ENCODE results near the gene F2R.

The F2R gene

DNA sequence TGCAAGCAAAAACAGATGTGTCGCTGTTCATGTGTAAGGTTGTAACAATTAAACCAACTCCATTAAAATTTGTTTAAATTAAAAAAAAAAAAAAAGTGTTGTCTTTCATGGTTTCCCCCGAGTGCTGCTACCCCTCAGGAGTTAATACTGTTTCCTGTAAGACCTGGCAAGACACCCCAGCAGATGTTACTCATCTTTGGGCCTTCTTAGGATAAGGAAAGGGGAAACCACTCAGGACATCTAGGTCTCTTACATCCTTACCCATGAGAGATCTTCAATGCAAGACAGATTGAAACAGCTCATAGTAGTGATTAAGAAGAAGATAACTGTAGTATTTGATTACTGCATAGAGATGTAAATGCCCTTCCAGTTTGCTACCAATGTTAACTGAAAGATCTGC is 33.5 kb upstream of the F2R start:
- Mint-ChIP-seq H3K9me3 (no peaks in the 10 kb centered on the region), H3K27ac (ENCODE audit: low read depth) (peak overlapping the region; percentile 71), H3K27me3 (no peaks in the 10 kb centered on the region), H3K4me1 (peaks cover 17% of the 10 kb centered on the region), H3K4me3 (no peak overlapping the region), H3K36me3 (ENCODE audit: insufficient read depth) (peaks cover 60% of the 10 kb centered on the region)
- ATAC-seq (replicated peaks; ENCODE audit: extremely low read depth, poor library complexity, severe bottlenecking) (no peak), DNase-seq (ENCODE audit: low spot score in 2 of 2) (no peak)

DNA sequence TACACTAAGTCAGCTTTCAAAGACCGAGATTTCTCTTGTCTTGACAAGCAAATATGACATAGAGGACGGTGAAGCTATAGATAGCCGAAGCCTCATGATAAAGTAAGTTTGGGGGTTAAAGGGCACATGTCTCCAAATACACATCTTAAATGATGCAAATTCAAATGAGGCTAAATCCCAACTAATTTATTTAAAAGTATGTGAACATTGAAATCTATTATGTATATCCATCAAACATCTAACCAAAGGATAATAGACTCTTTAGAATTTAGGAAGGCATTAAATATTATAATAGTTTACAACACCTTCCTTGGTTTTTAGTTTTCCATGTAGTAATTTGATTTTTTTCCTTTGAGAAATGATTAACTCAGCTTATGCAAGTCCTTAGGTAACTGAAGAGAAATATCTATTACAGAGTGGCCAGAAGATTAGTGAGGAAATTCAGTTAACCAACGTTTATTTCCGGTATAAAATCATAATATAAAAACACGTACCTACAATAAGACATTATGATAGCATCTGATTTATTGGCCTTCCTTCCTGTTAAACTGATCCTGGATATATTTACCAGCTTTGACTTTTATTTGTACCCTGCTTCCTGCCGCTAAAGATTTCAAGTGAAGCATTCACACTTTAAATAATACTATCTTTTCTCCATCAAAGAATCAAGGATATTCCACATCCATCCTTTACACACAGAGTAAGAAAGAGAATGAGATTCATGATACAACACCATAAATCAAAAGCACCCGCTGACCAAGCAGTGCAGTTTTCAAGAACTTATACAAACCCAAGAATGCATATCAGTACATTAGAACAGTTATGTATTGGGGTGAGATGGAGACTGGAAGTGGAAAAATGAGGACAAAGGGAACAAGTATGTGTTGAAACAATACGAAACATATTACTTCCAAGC is 31.9 kb upstream of the F2R start:
- DNase-seq (ENCODE audit: low spot score in 2 of 2) (no peak), ATAC-seq (replicated peaks; ENCODE audit: extremely low read depth, poor library complexity, severe bottlenecking) (no peak)
- no peaks in the 10 kb centered on the region for H3K9me3 Mint-ChIP-seq
- H3K4me1 Mint-ChIP-seq: peaks cover 14% of the 10 kb centered on the region
- H3K27me3 Mint-ChIP-seq: no peaks in the 10 kb centered on the region
- no peak overlapping the region for H3K4me3 Mint-ChIP-seq
- peak overlapping the region; percentile 33 for H3K27ac Mint-ChIP-seq (ENCODE audit: low read depth)
- peaks cover 61% of the 10 kb centered on the region for H3K36me3 Mint-ChIP-seq (ENCODE audit: insufficient read depth)

DNA sequence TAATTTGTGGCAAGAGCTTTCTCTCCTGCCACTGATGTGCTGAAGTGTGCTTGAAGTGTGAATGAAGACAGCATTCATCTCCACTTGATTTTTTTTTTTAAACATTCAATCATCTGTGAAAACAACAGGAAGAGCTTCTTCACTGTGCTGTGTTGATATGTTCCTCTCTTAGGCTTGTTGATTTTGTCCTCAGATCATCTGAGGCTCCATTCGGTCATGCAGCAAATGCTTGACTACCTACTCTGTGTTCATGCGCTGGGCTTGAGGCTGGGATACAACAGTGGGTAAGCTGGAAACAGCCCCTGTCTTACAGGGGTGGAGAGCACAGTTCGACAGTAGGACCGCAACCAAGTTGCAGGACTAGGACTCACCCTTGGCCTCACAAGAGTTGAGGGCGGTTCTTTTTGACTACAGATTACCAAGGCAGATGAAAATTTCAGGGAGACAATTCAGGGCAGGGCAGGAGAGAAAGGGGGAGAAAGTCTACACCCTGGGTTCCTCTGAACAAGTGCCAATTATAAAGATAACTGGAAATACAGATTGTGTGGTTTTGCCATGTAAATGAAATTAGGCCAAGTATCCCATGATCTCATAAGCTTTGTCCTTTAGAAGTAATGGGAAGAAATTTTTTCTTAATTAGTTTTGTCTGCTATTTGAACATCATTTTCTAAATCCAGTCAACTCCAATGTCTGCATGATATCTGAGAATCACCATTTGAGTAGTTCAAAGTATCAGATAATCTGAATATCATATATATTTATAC is 31.0 kb upstream of the F2R start:
- H3K27me3 Mint-ChIP-seq: no peaks in the 10 kb centered on the region
- peaks cover 9% of the 10 kb centered on the region for H3K4me1 Mint-ChIP-seq
- H3K36me3 Mint-ChIP-seq (ENCODE audit: insufficient read depth): peaks cover 54% of the 10 kb centered on the region
- H3K4me3 Mint-ChIP-seq: no peak overlapping the region
- peak overlapping the region; percentile 33 for H3K27ac Mint-ChIP-seq (ENCODE audit: low read depth)
- DNase-seq (ENCODE audit: low spot score in 2 of 2) (no peak), ATAC-seq (replicated peaks; ENCODE audit: extremely low read depth, poor library complexity, severe bottlenecking) (no peak)
- H3K9me3 Mint-ChIP-seq: no peaks in the 10 kb centered on the region

DNA sequence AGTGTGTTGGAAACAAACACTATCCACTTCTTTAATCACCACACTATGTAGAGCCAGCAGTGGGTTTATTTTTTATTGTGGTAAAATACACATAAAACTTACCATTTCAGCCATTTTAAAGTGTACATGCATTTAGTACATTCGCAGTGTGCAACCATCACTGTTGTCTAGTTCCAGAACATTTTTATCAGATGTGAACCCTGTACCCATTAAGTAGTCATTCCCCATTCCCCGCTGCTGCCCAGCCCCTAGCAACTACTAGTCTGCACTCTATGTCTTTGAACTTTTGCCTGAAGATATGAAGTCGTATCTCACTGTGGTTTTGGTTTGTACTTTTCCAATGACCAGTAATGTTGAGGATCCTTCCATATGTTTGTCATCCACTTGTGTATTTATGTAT is 30.2 kb upstream of the F2R start:
- Mint-ChIP-seq H3K27me3 (no peaks in the 10 kb centered on the region), H3K27ac (ENCODE audit: low read depth) (no peak overlapping the region), H3K9me3 (no peaks in the 10 kb centered on the region), H3K36me3 (ENCODE audit: insufficient read depth) (peaks cover 52% of the 10 kb centered on the region), H3K4me1 (peaks cover 5% of the 10 kb centered on the region), H3K4me3 (no peak overlapping the region)
- no peak for ATAC-seq (replicated peaks; ENCODE audit: extremely low read depth, poor library complexity, severe bottlenecking)
- no peak for DNase-seq (ENCODE audit: low spot score in 2 of 2)

DNA sequence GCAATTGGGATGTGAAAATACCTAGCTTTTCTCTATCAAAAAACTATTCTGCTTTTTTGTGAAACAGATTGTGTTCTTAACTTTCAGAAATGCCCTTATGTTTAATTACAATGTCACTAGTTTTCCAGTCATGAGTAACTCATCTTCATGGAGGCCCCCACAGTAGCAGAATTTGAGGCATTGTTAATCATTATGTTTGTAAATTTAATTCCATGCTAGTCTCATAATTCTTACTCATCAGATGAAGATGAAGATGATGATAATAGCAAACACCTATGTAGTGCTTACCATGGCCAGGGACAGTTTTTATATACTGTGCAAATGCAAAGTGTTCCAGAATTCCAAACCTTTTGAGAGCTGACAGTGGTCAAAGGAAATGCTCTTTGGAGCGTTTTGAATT is 27.7 kb upstream of the F2R start:
- no peak for ATAC-seq (replicated peaks; ENCODE audit: extremely low read depth, poor library complexity, severe bottlenecking)
- Mint-ChIP-seq H3K4me1 (peaks cover 14% of the 10 kb centered on the region), H3K9me3 (no peaks in the 10 kb centered on the region), H3K4me3 (no peak overlapping the region), H3K36me3 (ENCODE audit: insufficient read depth) (peaks cover 55% of the 10 kb centered on the region), H3K27ac (ENCODE audit: low read depth) (no peak overlapping the region), H3K27me3 (no peaks in the 10 kb centered on the region)
- DNase-seq (ENCODE audit: low spot score in 2 of 2): no peak

DNA sequence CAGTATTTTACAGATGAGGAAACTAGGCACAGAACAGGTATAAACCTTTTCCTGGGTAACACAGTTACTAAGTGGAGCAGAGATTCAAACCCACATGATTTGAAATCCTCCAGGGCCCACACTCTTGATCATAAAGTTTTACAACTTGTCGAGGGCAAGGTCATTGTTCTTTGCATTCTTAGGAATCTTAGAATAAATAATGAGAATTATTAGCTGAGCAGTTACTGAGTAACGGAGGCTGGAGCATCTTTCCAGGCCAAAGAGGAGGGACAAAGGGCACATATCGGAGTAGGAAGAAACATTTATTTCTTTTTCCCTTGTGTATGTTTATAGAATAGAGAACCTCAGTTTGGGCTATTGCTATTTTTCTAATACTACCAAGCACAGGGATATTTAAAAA is 27.1 kb upstream of the F2R start:
- no peak for ATAC-seq (replicated peaks; ENCODE audit: extremely low read depth, poor library complexity, severe bottlenecking)
- Mint-ChIP-seq H3K27ac (ENCODE audit: low read depth) (no peak overlapping the region), H3K36me3 (ENCODE audit: insufficient read depth) (peaks cover 55% of the 10 kb centered on the region), H3K9me3 (no peaks in the 10 kb centered on the region), H3K27me3 (no peaks in the 10 kb centered on the region), H3K4me1 (peaks cover 14% of the 10 kb centered on the region), H3K4me3 (no peak overlapping the region)
- DNase-seq (ENCODE audit: low spot score in 2 of 2): no peak

DNA sequence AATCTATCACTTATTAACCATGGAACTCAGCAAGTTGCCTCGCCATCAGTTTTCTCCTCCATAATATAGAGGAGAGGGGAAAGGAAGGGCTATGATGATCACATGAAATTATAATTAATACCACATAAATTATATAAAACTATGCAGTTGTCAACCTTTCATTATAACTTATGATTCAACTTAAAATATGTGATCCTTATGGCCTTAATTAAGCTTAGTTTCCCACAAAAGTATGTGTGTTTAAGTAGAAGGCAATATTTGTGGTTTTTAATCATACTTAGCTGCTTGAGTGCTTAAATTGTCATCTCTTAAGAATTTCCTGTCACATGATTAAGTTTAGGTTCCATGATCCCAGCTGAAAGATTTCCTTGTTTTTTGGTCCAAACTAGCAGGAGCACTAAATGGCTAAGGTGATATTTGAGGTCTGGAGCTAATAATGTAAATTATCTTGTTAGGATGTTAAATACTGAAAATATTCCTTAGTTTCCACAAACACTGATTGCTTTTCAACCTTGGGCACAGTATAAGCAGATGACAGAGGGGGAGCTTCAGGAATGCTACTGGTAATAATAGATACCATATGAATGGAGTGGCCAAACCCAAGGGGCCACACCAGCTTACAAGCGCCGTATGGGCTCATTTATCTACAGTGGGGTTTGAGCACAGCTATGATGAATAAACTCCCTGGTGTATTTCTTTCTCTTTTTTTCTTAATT is 26.4 kb upstream of the F2R start:
- peaks cover 14% of the 10 kb centered on the region for H3K4me1 Mint-ChIP-seq
- H3K27me3 Mint-ChIP-seq: no peaks in the 10 kb centered on the region
- H3K36me3 Mint-ChIP-seq (ENCODE audit: insufficient read depth): peaks cover 51% of the 10 kb centered on the region
- no peak overlapping the region for H3K4me3 Mint-ChIP-seq
- DNase-seq (ENCODE audit: low spot score in 2 of 2) (no peak), ATAC-seq (replicated peaks; ENCODE audit: extremely low read depth, poor library complexity, severe bottlenecking) (no peak)
- no peaks in the 10 kb centered on the region for H3K9me3 Mint-ChIP-seq
- H3K27ac Mint-ChIP-seq (ENCODE audit: low read depth): no peak overlapping the region

DNA sequence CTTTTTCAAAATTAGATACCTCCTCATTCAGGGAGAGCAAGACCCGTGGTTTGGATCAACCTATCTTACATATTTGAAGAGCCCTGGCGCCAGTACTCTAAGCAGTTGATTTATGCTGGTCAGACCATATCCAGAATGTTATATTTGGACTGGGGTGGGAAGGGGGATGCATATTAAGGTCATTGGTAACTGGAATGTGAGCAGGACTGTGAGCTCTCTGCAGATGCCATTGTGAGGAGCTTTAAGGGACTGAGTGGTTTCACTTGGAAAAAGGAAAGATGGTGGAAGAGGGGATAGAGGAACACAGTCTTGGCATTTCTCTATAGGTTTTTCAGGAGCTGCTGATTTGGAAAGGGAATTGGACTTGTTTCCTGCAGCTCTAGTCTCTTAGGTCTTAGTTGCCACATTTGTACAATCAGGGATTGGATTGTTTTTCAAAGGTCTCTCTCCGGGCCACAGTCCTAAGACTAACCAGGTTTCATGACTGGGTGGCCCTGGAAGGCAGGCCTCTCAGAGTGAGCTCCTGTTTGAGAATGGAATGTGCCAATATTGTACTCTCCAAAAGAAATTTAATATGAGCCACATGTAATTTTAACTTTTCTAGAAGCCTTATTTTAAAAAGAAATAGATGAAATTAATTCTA is 25.8 kb upstream of the F2R start:
- ATAC-seq (replicated peaks; ENCODE audit: extremely low read depth, poor library complexity, severe bottlenecking) (no peak), DNase-seq (ENCODE audit: low spot score in 2 of 2) (no peak)
- H3K27me3 Mint-ChIP-seq: no peaks in the 10 kb centered on the region
- H3K4me1 Mint-ChIP-seq: peaks cover 14% of the 10 kb centered on the region
- H3K27ac Mint-ChIP-seq (ENCODE audit: low read depth): no peak overlapping the region
- H3K4me3 Mint-ChIP-seq: no peak overlapping the region
- no peaks in the 10 kb centered on the region for H3K9me3 Mint-ChIP-seq
- H3K36me3 Mint-ChIP-seq (ENCODE audit: insufficient read depth): peaks cover 53% of the 10 kb centered on the region

DNA sequence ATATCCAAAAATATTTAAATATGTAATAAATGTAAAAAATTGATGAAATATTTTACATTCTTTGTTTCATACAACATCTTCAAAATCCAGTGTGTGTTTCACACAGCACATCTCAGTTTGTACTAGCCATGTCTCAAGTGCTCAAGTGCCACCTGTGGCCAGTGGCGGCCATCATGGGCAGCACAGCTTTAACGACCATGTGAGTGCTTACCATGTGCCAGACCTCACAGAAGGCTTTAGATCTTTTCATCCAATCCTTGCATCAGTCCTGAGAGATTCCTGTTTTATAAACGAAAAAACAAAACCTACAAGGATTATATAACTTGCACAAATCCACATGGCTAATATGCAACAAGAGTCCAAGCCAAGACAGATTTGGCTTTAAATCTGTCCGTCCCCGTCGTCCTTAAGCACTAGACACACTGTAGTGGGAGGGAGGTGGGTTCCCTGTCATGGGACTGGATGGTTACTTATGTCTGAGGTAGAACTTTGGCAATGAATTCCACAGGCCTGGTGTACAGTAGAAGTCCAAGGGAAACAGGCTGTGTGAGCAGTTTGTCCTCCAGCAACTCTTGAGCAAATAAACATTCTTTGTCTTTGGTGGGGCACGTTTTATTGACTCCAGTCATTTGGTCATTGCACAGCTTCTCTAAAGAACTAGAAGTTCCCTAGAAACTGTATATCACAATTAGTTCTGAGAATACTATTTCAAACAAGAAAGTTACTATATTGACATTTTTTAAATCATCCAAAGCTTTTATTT is 25.0 kb upstream of the F2R start:
- no peak for ATAC-seq (replicated peaks; ENCODE audit: extremely low read depth, poor library complexity, severe bottlenecking)

DNA sequence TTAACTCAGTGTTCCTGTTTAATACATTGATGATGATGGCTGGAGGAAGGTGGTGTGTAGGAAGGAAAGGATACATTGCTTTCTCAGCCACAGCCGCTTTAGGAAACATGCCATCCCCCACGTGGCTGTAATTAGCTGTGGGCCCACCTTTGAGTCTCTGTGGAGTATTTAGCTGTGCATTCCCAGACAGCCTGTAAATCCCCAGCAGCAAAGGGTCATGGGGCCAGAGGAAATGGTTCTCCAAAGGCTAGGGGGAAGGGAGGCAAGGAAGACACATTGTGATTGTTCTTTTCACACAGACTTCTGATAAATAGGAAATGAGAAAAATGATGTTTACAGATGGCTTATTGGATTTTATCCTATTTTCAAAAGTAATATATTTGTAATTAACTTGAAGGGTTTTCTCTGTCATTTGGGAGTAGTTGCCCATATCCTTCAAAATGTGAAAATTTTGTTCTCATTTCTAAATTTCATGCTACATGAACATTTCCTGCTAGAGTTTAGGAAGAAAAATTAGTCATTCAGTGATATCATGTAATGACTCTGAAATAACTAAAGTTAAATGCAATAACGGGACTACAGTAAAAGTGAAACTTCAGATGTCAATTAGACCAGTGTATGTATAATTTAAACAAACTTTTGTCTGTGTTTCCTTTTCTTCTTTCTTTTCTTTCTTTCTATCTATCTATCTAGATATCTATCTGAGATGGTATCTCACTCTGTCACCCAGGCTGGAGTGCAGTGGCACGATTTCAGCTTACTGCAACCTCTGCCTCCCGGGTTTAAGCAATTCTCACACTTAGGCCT is 24.3 kb upstream of the F2R start:
- DNase-seq (ENCODE audit: low spot score in 2 of 2) (no peak), ATAC-seq (replicated peaks; ENCODE audit: extremely low read depth, poor library complexity, severe bottlenecking) (no peak)
- Mint-ChIP-seq H3K4me1 (peaks cover 14% of the 10 kb centered on the region), H3K4me3 (no peak overlapping the region), H3K27ac (ENCODE audit: low read depth) (peak overlapping the region; percentile 49), H3K36me3 (ENCODE audit: insufficient read depth) (peaks cover 55% of the 10 kb centered on the region), H3K9me3 (no peaks in the 10 kb centered on the region), H3K27me3 (no peaks in the 10 kb centered on the region)

More for the DNA sequence above, 25.0 kb upstream of the F2R start:
- Mint-ChIP-seq H3K4me1 (peaks cover 14% of the 10 kb centered on the region), H3K36me3 (ENCODE audit: insufficient read depth) (peaks cover 53% of the 10 kb centered on the region), H3K4me3 (no peak overlapping the region), H3K27ac (ENCODE audit: low read depth) (no peak overlapping the region), H3K27me3 (no peaks in the 10 kb centered on the region), H3K9me3 (no peaks in the 10 kb centered on the region)
- DNase-seq (ENCODE audit: low spot score in 2 of 2): no peak

DNA sequence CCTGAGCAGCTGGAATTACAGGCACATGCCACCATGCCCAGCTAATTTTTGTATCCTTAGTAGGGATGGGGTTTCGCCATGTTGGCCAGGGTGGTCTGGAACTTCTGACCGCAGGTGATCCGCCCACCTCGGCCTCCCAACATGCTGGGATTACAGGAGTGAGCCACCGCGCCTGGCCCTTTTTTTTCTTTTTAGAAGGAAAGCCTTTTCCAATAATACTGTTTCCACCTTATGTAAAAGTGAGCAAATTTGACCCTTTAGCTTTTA is 23.7 kb upstream of the F2R start:
- DNase-seq (ENCODE audit: low spot score in 2 of 2): no peak
- no peak for ATAC-seq (replicated peaks; ENCODE audit: extremely low read depth, poor library complexity, severe bottlenecking)
- no peaks in the 10 kb centered on the region for H3K27me3 Mint-ChIP-seq
- no peak overlapping the region for H3K4me3 Mint-ChIP-seq
- H3K27ac Mint-ChIP-seq (ENCODE audit: low read depth): peak overlapping the region; percentile 49
- H3K4me1 Mint-ChIP-seq: peaks cover 14% of the 10 kb centered on the region
- no peaks in the 10 kb centered on the region for H3K9me3 Mint-ChIP-seq
- H3K36me3 Mint-ChIP-seq (ENCODE audit: insufficient read depth): peaks cover 52% of the 10 kb centered on the region
